Peyer's patch (tissue), 4 donors: Measurements from ENCODE around the gene TBCC.

Experiments
- CTCF ChIP-seq, 6 experiments: fragments of 450-650 bp in 4 of 6; fragments of 200-600 bp in 2 of 6; sonication (generic) in 1 of 6; IDR thresholded peaks; one replicate each; pipeline ENCODE4 v1.5.1; 2017 to 2019; ENCODE audit warnings: antibody characterized with exemption in 6 of 6, mild to moderate bottlenecking in 3 of 6, moderate library complexity in 1 of 6
- POLR2A ChIP-seq, 2 donors: fragments of 450-650 bp; IDR thresholded peaks; one replicate each; pipeline ENCODE4 v1.5.1; 2017; ENCODE audit warnings: antibody characterized with exemption in 2 of 2, mild to moderate bottlenecking in 2 of 2, moderate library complexity in 2 of 2

- no peak for TF ChIP-seq CTCF (IDR thresholded peaks at IDR 0.05)
- TF ChIP-seq POLR2A (IDR thresholded peaks at IDR 0.05) = no peak
Measured at GRCh38 chr6:42758756-42759430, 13.0 kb upstream of the TBCC start.
